ENCODE measurements around the gene GALNT2. TPM values are rescaled to one million over a fixed set of nuclear protein-coding genes. Genes with fewer than 3 reads are reported as not detected.

Gene GALNT2
- total and polyA plus RNA-seq, 9 of the 15 experiments (the other 6 are each of a cell fraction or from before 2014, with no cell fraction given): 1.6 to 106 (median 51.9) TPM

GRCh38 chr1:230191079-230191804 is 124.2 kb downstream of the GALNT2 start (continued):
- TF ChIP-seq ZNF407 (IDR thresholded peaks at IDR 0.05; ENCODE audit: low read depth) (no peak), NR2C1 (IDR thresholded peaks at IDR 0.05) (peak; percentile 52), NR2C1 (tag; IDR thresholded peaks at IDR 0.05) (no peak), RCOR1 (IDR thresholded peaks at IDR 0.05; ENCODE audit: borderline replicate concordance in 1 of 2, low read depth in 2 of 2, low read length in 2 of 2) (peak in 1 of 2 experiments; percentile 94; a peak in 3 of 4 replicates), USF1 (CRISPR knock-in tag; IDR thresholded peaks at IDR 0.05) (peak; percentile 86), CBX3 (IDR thresholded peaks at IDR 0.05; ENCODE audit: borderline replicate concordance in 1 of 2, low read length in 2 of 2) (peak in 1 of 2 experiments; percentile 47; a peak in 1 of 3 replicates), ATF3 (IDR thresholded peaks at IDR 0.05) (peak; percentile 54; the same call in 1 of the 2 replicates), ATF3 (CRISPR knock-in tag; conservative IDR thresholded peaks at IDR 0.05) (no peak), POLR3G (IDR thresholded peaks at IDR 0.05; ENCODE audit: extremely low read depth, insufficient read length, insufficient replicate concordance) (no peak), CTBP1 (IDR thresholded peaks at IDR 0.05; ENCODE audit: borderline replicate concordance) (peak; percentile 89), ID3 (CRISPR knock-in tag; IDR thresholded peaks at IDR 0.05) (no peak), ID3 (tag; IDR thresholded peaks at IDR 0.05) (no peak), MEIS2 (IDR thresholded peaks at IDR 0.05; ENCODE audit: partially characterized antibody) (peak; percentile 44), NCOR1 (IDR thresholded peaks at IDR 0.05) (0 out of 2 replicates have a peak, but pooled peaks have one; percentile 10), ERF (CRISPR knock-in tag; IDR thresholded peaks at IDR 0.05) (no peak), NFRKB (IDR thresholded peaks at IDR 0.05; ENCODE audit: low read depth) (peak; percentile 35; the same call in 1 of the 2 replicates), ZNF589 (CRISPR knock-in tag; IDR thresholded peaks at IDR 0.05; ENCODE audit: low read depth) (peak; percentile 70; the same call in 1 of the 2 replicates), BHLHE40 (IDR thresholded peaks at IDR 0.05; ENCODE audit: low read length) (peak; percentile 92)

Data from K562 (cell line).